HAP-1 (cell line): ENCODE data around the gene MAPK8IP3.
A peak's percentile ranks its signal among the peaks of the same experiment; 100 is the strongest.

ENCODE experiments used
- DNase-seq, 2 experiments: peaks; one replicate each; pipeline ENCODE4 v3.0.0-alpha.2; 2016 to 2020; ENCODE audit warnings: low spot score in 2 of 2
- H3K27me3 ChIP-seq: fragments of 250-450 bp; sonication (Bioruptor Pico); 2 replicates; pipeline ENCODE4 v1.5.1; 2020; ENCODE audit warnings: low read depth, mild to moderate bottlenecking, moderate library complexity
- H3K36me3 ChIP-seq: fragments of 250-450 bp; sonication (Bioruptor Pico); replicated peaks from 2 replicates; pipeline ENCODE4 v1.5.1; 2020; ENCODE audit warnings: mild to moderate bottlenecking
- H3K4me1 ChIP-seq: fragments of 250-450 bp; sonication (Bioruptor Pico); 2 replicates; pipeline ENCODE4 v1.5.1; 2020; ENCODE audit warnings: mild to moderate bottlenecking
- H3K4me3 ChIP-seq: fragments of 250-450 bp; sonication (Bioruptor Pico); 2 replicates; pipeline ENCODE4 v1.5.1; 2020; ENCODE audit warnings: mild to moderate bottlenecking, moderate library complexity
- H3K9me3 ChIP-seq: fragments of 250-450 bp; sonication (Bioruptor Pico); 2 replicates; pipeline ENCODE4 v1.5.1; 2020; ENCODE audit warnings: mild to moderate bottlenecking, moderate library complexity
- in situ Hi-C: fragments of 300-500 bp; cut with MboI; formaldehyde crosslinking; loops from 3 replicates; pipeline ENCODE4 v1.14.3; 2020; ENCODE audit warnings: low sequenced_read_pairs, inconsistent platforms, mixed read lengths

The MAPK8IP3 gene

DNA sequence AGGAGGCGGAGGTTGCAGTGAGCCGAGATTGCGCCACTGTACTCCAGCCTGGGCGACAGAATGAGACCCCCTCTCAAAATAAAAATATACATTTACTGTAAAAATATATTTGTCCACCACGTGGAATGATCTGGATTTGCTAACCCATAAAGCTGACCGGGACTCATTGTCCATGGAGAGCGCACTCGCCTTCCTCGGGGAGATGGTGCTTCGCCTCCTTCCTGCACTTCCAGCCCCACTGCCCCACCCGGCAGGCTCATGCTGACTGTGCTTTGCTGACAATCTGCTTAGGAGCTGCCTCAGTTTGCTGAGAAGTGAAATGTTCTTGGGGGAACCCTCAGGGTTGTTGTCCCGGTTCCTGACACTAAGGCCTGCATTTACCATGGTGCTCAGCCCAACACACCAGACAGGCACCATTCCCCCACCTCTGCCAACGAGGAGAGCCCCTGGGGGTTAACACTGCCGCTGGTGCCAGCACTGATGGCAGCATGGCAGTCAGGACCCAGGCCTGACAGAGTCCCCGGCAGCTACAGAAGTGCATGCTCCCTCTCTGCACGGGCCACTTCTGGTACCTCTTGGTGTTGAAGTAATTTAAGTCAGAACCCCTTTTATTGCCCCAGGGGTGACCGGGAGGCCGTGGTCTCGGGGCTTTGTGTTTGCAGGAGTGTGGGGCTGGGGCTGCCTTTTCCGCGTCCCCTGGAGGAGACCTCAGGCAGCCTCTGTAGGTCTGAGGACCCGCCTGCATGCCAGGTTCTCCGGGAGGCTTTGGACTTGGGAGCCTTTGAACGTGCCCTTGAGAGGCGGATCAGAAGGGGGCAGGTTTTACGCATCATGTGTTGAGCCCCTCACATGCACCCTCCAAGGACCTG lies 79.2 kb downstream of the MAPK8IP3 start:
- peaks cover 10% of the 10 kb centered on the region for H3K36me3 ChIP-seq
- H3K4me1 ChIP-seq, result no peaks in the 10 kb centered on the region

DNA sequence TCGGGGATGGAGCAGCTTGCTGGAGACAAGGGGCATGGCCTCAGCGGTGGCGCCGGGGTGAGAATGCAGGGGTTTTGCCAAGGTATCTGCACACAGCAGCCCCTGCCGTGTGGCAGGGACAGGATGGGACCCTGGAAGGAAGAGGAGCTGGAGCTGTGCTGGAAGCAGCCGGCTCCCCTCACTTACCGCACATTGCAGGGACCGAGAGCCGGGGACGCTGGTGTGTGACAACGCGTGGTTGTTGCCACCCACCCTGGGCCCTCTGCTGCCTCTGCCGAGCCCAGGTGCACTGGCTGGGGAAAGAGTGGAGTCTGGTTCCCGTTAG lies 79.8 kb downstream of the MAPK8IP3 start:
- H3K27me3 ChIP-seq, result no peaks in the 10 kb centered on the region
- no peak for DNase-seq
- H3K36me3 ChIP-seq, result peaks cover 10% of the 10 kb centered on the region
- no peaks in the 10 kb centered on the region for H3K4me1 ChIP-seq
- no peaks in the 10 kb centered on the region for H3K9me3 ChIP-seq
- H3K4me3 ChIP-seq, result no peak overlapping the region
- in situ Hi-C loops, result no loop called here

More for the DNA sequence above, 79.2 kb downstream of the MAPK8IP3 start:
- H3K9me3 ChIP-seq, result no peaks in the 10 kb centered on the region
- no peak for DNase-seq
- H3K4me3 ChIP-seq, result no peak overlapping the region
- no peaks in the 10 kb centered on the region for H3K27me3 ChIP-seq
- in situ Hi-C loops, result no loop called here

DNA sequence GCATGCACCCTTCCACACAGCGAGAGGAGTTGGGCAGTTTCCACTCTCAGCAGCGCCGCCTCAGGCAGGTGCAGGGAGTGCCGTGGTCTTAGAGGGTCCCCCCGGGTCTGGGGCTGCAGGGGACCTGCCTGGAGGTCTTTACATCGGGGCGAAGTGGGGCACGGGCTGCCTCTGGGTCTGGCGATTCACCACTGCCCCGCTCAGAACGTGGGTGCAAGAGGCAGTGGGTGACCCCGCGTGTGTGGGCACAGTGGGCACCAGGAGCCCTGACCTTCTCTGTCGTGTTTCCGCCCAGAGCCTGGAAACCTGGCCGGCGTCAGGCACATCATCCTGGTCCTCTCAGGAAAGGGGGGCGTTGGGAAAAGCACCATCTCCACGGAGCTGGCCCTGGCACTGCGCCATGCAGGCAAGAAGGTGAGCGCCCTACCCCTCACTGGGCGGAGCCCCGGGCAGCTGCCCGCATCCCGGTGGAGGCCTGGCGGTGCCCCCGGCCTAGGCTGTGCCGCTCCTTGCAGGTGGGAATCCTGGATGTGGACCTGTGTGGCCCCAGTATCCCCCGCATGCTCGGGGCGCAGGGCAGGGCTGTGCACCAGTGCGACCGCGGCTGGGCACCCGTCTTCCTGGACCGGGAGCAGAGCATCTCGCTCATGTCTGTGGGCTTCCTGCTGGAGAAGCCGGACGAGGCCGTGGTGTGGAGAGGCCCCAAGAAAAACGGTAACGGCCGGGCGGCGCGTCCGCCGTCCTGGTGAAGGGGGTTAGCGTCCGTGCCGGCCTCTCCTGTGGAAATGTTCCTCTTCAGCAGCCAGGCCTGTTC lies 80.5 kb downstream of the MAPK8IP3 start:
- DNase-seq, result peak in 1 of 2 experiments; percentile 13
- peaks cover 10% of the 10 kb centered on the region for H3K36me3 ChIP-seq
- no peaks in the 10 kb centered on the region for H3K9me3 ChIP-seq
- in situ Hi-C loops, result no loop called here
- no peaks in the 10 kb centered on the region for H3K4me1 ChIP-seq
- no peak overlapping the region for H3K4me3 ChIP-seq
- H3K27me3 ChIP-seq, result no peaks in the 10 kb centered on the region

DNA sequence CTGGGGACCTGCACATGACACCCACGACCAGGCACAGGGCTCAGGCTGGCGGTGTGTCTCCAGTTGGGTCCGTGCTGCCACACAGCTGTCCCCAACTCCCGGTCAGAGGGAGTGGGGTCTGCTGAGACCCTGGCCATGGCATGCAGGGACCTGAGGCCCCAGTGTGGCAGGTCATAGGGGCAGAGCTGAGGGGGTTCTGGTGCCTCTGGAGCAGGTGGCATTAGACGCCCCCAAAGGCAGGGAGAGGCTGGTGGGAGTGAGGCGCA lies 81.0 kb downstream of the MAPK8IP3 start:
- DNase-seq, result no peak
- Histone ChIP-seq H3K4me1 (no peaks in the 10 kb centered on the region), H3K36me3 (peaks cover 10% of the 10 kb centered on the region), H3K27me3 (no peaks in the 10 kb centered on the region), H3K4me3 (no peak overlapping the region), H3K9me3 (no peaks in the 10 kb centered on the region)
- in situ Hi-C loops, result no loop called here

DNA sequence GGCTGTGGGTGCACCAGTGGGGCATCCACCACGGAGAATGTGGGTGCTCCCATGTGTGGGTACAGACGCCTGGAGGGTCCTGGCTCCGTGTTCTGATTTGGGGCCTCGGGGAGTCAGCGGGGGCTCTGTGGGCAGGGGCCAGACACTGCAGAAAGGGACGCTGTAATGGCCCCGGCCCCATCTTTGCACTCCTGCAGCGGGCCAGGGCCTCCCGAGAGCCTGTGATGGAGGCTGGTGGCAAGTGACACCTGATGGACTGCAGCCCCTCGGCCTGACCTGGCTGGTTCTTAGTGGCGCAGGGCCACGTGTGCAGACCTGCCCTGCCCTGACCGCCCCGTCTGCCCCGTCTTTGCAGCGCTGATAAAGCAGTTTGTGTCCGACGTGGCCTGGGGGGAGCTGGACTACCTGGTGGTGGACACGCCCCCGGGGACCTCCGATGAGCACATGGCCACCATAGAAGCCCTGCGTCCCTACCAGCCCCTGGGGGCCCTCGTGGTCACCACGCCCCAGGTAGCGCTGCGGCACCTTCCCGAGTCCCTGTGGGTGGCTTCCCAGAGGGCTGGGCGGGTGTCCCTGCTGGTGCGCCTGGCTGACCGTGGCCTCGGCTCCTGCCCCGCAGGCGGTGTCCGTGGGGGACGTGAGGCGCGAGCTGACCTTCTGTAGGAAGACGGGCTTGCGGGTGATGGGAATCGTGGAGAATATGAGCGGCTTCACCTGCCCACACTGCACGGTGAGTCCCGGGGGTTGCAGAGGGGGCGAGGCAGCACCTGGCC lies 81.5 kb downstream of the MAPK8IP3 start:
- Histone ChIP-seq H3K27me3 (no peaks in the 10 kb centered on the region), H3K4me1 (no peaks in the 10 kb centered on the region), H3K36me3 (peaks cover 10% of the 10 kb centered on the region), H3K9me3 (no peaks in the 10 kb centered on the region), H3K4me3 (no peak overlapping the region)
- in situ Hi-C loops, result no loop called here
- no peak for DNase-seq

DNA sequence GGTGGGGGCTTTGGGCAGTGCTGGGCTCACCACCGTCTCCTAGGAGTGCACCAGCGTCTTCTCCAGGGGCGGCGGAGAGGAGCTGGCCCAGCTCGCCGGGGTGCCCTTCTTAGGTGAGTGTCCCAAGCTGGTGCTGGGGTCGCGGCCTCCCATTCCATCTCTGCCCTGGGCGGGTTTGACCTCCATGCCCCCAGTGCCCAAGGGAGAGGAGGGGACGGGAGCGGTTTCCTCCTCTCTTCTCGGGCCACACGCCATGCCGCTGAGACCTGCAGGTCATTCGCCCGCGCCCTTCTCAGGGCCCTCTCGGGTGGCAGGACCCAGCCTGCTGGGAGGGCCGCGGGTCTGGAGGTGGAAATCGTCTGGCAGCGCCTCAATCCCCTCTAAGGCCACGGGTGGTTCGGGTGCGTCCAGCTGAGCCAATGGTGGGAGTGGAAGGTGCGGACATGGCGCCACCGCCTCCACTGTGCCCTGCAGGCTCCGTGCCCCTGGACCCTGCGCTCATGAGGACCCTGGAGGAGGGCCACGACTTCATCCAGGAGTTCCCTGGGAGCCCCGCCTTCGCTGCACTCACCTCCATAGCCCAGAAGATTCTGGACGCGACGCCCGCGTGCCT lies 82.2 kb downstream of the MAPK8IP3 start:
- peaks cover 10% of the 10 kb centered on the region for H3K36me3 ChIP-seq
- no peaks in the 10 kb centered on the region for H3K27me3 ChIP-seq
- H3K9me3 ChIP-seq, result no peaks in the 10 kb centered on the region
- in situ Hi-C loops, result no loop called here
- no peak overlapping the region for H3K4me3 ChIP-seq
- DNase-seq, result no peak
- H3K4me1 ChIP-seq, result no peaks in the 10 kb centered on the region

DNA sequence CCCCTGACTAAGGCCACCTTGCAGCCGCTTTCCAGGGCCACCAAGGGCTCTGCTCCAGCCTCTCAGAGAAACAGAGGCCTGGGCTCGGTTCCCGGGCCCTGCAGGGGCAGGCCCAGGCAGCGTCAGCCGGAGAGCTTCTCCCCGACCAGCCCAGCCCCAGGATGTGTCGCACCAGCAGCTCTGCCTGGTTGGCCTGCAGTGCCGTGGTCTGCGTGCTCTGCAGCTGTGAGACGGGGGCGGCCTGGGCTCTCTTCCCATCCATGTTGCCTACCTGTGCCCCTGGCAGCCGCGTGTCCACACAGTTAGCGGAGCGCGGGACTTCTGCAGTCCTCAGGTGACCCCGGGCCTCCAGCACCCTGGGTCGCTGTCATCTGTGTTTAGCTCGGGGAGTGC lies 82.7 kb downstream of the MAPK8IP3 start:
- Histone ChIP-seq H3K27me3 (no peaks in the 10 kb centered on the region), H3K9me3 (no peaks in the 10 kb centered on the region), H3K4me1 (no peaks in the 10 kb centered on the region), H3K4me3 (no peak overlapping the region), H3K36me3 (peaks cover 10% of the 10 kb centered on the region)
- DNase-seq, result no peak
- in situ Hi-C loops, result no loop called here

DNA sequence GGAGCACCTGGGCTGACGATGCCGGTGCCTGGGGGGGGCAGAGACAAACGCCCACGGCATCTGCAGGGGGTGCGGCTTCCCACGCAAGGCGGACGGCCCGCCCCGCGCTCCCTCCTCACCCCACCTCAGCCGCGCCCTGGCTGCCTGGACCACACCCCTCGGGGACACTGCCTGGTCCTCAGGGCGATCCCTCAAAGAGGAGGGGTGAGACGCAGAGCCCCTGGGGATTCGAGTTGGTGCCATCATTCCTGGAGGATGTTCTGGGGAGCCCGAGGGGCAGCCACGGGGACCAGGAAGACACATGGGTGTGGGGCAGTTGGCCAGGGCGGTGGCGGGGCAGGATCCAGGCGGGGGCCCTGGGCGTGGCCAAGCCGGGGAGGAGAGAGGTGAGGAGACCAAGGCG lies 83.6 kb downstream of the MAPK8IP3 start:
- DNase-seq, result no peak
- Histone ChIP-seq H3K36me3 (peaks cover 6% of the 10 kb centered on the region), H3K27me3 (no peaks in the 10 kb centered on the region), H3K9me3 (no peaks in the 10 kb centered on the region), H3K4me3 (no peak overlapping the region), H3K4me1 (no peaks in the 10 kb centered on the region)
- in situ Hi-C loops, result no loop called here

DNA sequence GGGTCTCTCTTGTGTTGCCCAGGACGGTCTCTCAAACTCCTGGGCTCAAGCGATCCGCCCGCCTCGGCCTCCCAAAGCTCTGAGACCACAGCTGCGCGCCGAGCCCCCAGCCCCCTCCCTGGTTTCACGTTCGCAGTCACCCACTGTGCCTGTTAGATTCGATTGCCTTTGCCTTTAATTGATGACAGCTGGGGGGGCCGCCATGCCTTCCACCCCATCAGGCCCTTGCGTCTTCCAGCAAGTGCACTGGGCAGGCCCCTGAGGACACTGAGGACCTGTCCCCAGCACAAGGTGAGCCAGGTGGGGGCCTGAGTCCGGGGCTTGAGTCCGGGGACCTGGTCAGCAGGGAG lies 84.2 kb downstream of the MAPK8IP3 start:
- in situ Hi-C loops, result no loop called here
- H3K36me3 ChIP-seq, result peaks cover 6% of the 10 kb centered on the region; the same call in 1 of the 2 replicates

DNA sequence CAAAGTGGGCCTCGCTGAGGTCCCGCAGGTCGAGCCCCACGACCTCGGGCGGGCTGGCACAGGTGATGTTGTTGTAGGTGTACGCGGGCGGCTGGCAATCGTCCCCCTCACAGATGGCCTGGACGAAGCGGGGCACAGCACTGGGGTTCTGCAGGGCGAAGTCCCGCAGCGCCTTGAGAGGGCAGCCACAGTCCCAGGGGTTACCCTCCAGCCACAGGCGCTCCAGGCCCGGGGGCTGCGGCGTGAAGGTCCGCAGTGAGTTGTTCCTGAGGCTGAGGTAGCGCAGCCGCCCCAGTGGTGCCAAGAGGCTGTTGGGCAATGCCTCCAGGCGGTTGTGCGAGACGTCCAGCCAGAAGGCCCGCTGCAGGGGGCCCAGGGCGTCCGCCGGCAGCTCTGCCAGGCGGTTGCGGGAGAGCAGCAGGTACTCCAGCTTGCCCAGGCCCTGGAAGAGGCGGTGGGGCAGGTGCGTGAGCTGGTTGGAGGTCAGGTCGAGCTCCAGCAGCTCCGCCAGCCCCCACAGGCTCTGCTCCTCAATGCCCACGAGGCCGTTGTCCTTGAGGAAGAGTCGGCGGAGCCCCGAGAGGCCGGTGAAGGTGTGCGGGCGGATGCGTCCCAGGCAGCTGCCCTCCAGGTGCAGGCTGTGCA lies 84.7 kb downstream of the MAPK8IP3 start:
- in situ Hi-C loops, result no loop called here
- H3K9me3 ChIP-seq, result no peaks in the 10 kb centered on the region
- no peak overlapping the region for H3K4me3 ChIP-seq
- no peaks in the 10 kb centered on the region for H3K4me1 ChIP-seq
- no peaks in the 10 kb centered on the region for H3K27me3 ChIP-seq
- no peak for DNase-seq
- H3K36me3 ChIP-seq, result peaks cover 6% of the 10 kb centered on the region; the same call in 1 of the 2 replicates

More for the DNA sequence above, 84.2 kb downstream of the MAPK8IP3 start:
- Histone ChIP-seq H3K4me3 (no peak overlapping the region), H3K9me3 (no peaks in the 10 kb centered on the region), H3K4me1 (no peaks in the 10 kb centered on the region), H3K27me3 (no peaks in the 10 kb centered on the region)
- no peak for DNase-seq

DNA sequence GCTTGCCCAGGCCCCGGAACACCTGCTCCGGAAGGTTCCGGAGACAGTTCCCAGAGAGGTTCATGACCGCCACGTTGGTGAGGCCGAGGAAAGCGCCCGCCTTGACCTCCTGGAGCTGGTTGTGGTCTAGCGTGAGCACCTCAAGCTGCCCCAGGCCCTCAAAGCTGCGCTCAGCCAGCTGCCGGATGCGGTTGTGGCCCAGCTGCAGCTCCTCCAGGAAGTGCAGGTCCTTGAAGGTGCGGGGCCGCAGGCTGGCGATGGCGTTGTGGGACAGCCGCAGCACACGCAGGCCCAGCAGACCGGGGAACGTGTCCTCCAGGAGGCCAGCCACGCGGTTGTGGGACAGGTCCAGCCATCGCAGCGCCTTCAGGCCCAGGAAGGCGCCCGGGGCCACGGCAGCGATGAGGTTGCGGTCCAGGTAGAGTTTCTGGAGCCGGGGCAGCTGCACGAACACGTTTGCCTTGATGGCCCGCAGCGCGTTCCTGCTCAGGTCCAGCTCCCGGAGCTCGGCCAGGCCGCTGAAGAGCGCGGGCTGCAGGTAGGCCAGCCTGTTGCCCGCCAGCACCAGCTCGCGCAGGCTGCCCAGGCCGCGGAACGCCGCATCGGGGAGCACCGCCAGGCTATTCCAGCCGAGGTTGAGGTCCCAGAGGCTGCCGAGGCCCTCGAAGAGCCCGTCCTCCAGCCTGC lies 85.4 kb downstream of the MAPK8IP3 start:
- in situ Hi-C loops, result no loop called here
- H3K27me3 ChIP-seq, result no peaks in the 10 kb centered on the region
- peaks cover 6% of the 10 kb centered on the region; the same call in 1 of the 2 replicates for H3K36me3 ChIP-seq
- H3K9me3 ChIP-seq, result no peaks in the 10 kb centered on the region
- DNase-seq, result no peak
- H3K4me3 ChIP-seq, result no peak overlapping the region
- no peaks in the 10 kb centered on the region for H3K4me1 ChIP-seq

DNA sequence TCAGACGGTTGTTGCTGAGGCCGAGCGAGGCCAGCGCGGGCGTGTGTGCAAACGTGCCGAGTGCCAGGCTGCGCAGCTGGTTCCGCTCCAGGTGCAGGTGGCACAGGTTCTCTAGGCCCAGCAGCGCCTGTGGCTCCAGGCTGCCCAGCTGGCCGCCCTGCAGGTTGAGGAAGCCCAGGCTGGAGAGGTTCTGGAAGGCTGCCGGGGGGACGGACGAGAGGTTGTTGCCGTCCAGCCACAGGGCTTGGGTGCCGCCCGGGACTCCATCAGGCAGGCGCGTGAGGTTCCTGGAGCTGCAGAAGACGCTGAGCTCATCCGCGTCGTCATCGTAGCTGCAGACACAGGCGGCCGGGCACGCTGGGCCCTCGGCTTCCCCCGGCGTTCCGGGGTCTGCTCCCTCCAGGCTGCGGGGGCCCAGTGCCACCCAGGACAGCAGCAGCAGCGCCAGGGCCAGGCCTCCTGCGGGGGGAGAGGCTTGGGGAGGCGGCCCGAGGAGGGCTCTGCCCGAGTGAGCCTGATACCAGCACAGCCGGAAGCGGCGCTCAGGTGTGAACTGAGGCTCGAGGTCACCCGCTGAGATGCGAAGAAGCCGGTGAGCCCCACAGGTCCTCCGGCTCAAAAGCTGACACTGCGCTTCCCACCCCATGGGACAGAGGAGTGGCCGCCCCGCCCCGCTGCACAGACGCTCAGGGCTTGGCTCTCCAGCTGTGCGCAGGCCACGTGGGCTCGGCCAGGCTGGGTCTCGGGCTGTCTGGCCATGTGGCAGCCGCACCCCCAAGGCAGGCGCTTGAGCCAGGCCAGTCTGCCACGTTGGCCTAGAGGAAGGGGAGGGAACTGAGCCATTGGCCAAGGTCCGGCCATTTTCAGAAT lies 86.2 kb downstream of the MAPK8IP3 start:
- no peak for DNase-seq
- H3K36me3 ChIP-seq, result peaks cover 6% of the 10 kb centered on the region; the same call in 1 of the 2 replicates

More for the DNA sequence above, 86.2 kb downstream of the MAPK8IP3 start:
- Histone ChIP-seq H3K4me3 (no peak overlapping the region), H3K4me1 (no peaks in the 10 kb centered on the region), H3K27me3 (no peaks in the 10 kb centered on the region), H3K9me3 (no peaks in the 10 kb centered on the region)
- in situ Hi-C loops, result no loop called here
